GM18519 (cell line): ENCODE results near the gene CCDC144A.
A peak's percentile ranks its signal among the peaks of the same experiment; 100 is the strongest.
"Not testable (repeated sequence)": the region's sequence is repeated elsewhere in the genome, so short reads cannot be mapped to it uniquely, and the experiment has no call there.

ENCODE experiments used
- ATAC-seq: cut with Tn5 transposase; IDR thresholded peaks from one replicate; pipeline ENCODE4 v1.9.1; 2021; ENCODE audit warnings: mild to moderate bottlenecking, moderate library complexity; ENCODE audit not compliant: unreplicated experiment, low FRiP score

The CCDC144A gene

DNA sequence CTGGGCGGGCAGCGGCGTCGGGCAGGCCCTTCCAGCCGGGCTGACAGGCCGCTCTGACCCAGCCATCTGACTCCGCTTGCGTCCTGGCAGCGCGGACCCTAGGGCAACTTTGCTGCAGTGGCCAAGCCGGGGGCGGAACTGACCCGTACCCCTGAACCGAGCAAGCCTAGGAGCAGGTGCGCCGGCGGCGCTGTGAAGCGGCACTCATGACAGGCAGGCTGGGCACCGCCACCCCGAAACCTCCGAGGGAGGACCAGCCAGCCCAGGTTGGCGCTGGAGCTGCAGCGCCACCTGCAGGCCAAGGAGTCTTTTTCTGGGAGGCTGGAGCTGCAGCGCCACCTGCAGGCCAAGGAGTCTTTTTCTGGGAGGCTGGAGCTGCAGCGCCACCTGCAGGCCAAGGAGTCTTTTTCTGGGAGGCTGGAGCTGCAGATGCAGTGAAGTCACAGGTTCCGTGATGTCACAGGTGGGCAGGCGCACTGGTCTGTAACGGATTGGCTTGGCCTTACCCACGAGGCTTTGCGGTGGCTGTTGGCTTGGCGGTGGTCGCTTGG, at the start of gene CCDC144A:
Gene CCDC144A (plus strand): TSS at position 511 of the 551 bp plus-strand sequence. CDS start 160 bp downstream, outside the sequence.
- ATAC-seq: not testable (repeated sequence)

- ATAC-seq: no peak
These were observed 40.5 kb upstream of the CCDC144A start for GRCh38 chr17:16649585-16649984.

GRCh38 chr17:16652252-16652651, 37.8 kb upstream of the CCDC144A start:
- no peak for ATAC-seq

- ATAC-seq: no peak
These were observed 37.1 kb upstream of the CCDC144A start for GRCh38 chr17:16652847-16653366.

- peak; percentile 84 for ATAC-seq
These were observed 36.5 kb upstream of the CCDC144A start, which contains the start of gene ZNF624 for GRCh38 chr17:16653367-16654041. Gene ZNF624 (minus strand): TSS chr17:16653850.

DNA sequence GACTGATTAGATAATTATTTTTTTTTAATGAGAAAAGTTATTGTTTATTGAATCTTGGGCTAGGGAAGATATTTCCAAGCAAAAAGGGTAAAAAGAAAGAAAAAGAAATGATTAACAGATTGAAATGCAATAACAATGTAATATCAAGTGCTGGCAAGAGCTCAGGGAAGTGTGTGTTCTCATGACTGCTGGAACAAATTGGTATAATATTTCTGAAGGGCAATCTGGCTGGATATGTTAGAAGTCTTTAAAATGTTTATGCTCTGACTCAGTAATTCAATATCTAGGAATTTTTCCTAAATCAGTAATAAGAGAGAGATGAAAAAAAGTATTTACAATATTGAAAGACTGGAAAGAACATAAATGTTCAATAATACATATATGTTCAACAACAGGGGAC, 28.8 kb upstream of the CCDC144A start:
- no peak for ATAC-seq

- ATAC-seq: no peak
These were observed 27.1 kb upstream of the CCDC144A start for GRCh38 chr17:16662936-16663335.

- not testable (repeated sequence) for ATAC-seq
These were observed 23.5 kb upstream of the CCDC144A start for GRCh38 chr17:16666553-16666906.

DNA sequence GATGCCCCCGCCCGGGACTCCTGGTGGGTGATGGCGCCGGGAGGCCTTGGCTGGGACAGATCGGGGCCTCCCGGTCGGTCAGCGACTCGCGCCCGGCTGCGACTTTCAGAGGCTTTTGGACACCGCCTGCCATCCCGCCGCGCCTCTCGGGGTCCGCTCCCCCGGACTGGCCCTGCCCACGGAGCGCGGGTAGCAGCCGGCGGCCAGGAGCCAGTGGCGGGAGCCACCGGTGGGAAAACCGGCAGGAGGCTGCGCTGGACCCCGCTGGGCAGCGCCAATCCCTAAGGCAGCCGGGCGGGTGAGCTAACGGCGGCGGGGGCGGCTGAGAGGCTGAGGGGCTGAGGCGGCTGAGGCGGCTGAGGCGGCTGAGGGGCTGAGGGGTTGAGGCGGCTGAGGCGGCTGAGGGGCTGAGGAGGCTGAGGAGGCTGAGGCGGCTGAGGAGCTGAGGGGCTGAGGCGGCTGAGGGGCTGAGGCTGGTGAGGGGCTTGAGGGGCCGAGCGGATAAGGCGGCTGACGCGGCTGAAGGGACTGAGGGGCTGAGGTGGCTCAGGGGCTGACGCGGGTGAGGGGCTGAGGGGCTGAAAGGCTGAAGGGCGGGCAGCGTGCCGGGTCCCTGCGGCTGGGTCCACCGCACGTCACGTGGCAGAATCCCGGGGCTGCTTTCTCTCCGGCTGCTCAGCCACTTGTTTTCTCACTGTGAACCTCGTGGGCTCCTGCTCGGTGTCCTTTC, 23.0 kb upstream of the CCDC144A start:
- ATAC-seq: not testable (repeated sequence)

DNA sequence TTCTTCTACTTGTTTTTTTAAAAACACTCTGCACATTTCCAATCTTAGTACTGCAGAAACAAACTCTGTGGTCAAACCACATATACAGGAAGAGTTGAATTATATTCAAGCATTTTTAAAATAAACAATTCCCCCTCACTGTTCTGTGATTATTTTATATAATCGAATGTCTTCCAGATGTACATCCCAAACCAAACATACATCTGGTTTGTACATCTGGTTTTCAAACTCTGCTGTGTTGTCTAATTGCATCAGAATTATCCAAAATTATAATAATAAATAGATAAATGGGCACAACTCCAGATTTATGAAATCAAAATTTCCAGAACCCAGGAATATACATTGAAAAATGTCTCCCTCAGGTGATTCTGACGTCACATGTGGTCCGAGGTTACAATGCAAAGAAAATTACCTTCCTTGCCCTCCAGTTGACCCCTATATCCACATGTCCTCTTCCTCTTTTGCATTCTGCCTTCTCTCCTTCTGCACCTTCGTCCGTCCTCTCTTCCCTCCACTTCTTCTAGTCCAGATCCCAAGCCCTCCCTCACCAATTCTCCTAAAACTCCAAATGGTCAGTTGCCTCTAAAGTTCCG, 13.3 kb upstream of the CCDC144A start:
- ATAC-seq: no peak

DNA sequence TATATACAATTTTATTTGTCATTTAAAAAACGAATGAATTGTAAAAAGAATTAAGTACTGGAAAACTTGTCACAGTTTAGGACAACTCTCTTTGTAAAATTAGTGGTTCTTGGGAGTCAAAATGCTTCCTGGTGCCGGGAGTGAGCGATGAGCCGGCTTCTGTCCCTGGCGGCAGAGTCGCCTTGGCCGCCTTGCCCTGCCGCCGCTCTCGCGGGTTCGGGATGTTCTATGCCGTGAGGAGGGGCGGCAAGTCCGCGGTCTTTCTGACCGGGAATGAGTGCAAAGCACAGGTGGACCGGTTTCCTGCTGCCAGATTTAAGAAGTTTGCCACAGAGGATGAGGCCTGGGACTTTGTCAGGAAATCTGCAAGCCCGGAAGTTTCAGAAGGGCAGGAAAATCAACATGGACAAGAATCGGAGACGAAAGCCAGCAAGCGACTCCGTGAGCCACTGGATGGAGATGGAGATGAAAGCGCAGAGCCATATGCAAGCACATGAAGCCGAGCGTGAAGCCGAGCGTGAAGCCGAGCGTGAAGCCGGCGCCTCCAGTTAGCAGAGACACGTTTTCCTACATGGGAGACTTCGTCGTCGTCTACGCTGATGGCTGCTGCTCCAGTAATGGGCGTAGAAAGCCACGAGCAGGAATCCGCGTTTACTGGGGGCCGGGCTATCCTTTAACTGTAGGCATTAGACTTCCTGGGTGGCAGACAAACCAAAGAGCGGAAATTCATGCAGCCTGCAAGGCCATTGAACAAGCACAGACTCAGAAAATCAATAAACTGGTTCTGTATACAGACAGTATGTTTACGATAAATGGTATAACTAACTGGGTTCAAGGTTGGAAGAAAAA, 6.5 kb upstream of the CCDC144A start:
- not testable (repeated sequence) for ATAC-seq

DNA sequence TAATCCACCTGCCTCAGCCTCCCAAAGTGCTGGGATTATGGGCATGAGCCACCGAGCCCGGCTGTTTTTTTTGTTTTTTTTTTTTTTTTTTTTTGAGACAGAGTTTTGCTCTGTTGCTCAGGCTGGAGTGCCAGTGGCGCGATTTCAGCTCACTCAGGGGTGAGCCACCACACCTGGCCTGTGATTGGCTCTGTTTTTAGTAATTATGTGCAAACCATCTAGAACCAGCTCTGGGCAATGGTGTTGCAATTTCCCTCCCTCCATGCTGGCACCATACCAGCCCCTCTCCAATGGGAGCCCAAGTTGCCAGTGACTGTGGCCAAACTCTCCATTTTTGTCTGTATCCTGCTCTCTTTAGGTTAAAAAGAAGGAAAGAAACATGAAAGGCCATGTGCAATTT, 4.0 kb upstream of the CCDC144A start:
- not testable (repeated sequence) for ATAC-seq

GRCh38 chr17:16687151-16687550, 2.9 kb upstream of the CCDC144A start:
- not testable (repeated sequence) for ATAC-seq

- not testable (repeated sequence) for ATAC-seq
These were observed 406 bp downstream of the CCDC144A start for GRCh38 chr17:16690447-16690846.

DNA sequence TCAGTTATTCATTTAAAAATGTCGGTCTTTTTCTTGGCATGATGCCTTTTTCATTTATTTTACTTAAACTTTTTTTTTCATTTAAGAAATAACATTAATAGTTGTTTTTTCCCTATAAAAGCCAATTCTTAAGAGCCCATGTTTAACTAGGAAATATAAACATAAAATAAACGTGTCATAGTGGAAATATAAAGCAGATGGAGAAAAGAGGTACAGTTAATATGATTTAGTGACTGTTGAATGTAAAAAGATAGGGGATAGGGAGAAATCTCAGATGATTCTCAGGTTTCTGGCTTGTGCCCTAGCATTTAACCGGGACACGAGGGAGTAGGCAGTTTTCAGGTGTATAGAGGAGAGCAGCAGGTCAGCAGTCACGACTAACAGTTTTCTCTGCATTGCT, 7.6 kb downstream of the CCDC144A start:
- not testable (repeated sequence) for ATAC-seq

- ATAC-seq: not testable (repeated sequence)
These were observed 55.6 kb downstream of the CCDC144A start for GRCh38 chr17:16745492-16746203.

- not testable (repeated sequence) for ATAC-seq
These were observed 56.5 kb downstream of the CCDC144A start for GRCh38 chr17:16746571-16746970.

DNA sequence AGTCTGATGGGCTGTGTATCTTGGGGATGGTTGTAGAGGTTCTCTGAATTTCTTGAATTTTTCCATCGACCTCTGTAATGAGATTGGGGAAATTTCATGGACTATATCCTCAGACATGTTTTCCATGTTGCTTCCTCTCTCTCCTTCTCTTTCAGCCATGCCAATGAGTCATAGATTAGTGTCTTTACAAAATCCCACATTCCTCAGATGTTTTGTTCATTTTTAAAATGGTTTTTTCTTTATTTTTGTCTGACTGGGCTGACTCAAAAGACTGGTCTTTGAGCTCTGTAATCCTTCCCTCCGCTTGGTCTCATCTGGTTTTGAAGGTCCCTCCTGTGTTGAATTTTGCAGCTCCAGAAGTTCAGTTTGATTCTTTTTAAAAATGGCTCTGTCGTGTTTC, 60.5 kb downstream of the CCDC144A start:
- ATAC-seq: not testable (repeated sequence)

- not testable (repeated sequence) for ATAC-seq
These were observed 61.3 kb downstream of the CCDC144A start for GRCh38 chr17:16751224-16751923.
